ENCODE measurements around the gene PCBP3.
A peak's percentile ranks its signal among the peaks of the same experiment; 100 is the strongest.

The PCBP3 gene

DNA sequence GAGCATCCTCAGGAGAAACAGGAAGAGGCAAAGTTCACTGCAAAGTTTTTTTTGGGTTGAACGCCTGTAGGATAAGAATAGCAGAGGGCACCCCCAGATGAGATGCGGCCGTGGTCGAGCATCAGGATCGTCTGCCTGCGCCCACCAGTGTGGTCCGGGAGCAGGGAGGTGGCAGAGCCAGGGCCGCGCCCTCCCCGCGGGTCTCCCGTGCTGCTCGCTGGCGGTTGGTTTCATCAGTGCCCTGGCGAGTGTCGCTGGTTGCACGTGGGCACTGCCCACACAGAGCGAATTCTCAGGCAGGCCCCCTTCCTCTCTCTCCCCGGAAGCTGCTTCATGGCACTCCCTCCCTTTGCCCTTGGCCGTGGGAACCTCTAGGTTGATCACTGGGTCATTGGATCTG is 120.0 kb downstream of the PCBP3 start:
- DNase-seq: no peak

DNA sequence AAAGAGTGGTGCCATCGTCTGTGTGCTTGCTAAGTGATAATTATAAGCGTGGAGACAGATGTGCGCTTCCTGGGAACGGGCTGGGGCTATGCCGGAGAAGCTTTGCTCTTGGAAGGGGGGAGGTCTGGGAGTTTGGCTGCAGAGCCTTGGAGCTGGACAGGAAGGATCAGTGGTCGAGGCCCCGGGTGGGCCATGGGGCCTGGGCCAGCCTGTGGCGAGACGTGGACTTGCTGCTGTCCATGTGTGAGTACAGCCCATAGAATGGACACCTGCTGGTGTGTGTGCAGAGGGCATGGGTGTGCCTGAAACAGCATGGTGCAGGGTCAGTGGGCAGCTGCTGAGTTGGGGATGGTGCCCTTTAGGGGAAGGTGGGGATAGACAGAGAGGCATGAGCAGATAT is 121.3 kb downstream of the PCBP3 start:
- DNase-seq: no peak

DNA sequence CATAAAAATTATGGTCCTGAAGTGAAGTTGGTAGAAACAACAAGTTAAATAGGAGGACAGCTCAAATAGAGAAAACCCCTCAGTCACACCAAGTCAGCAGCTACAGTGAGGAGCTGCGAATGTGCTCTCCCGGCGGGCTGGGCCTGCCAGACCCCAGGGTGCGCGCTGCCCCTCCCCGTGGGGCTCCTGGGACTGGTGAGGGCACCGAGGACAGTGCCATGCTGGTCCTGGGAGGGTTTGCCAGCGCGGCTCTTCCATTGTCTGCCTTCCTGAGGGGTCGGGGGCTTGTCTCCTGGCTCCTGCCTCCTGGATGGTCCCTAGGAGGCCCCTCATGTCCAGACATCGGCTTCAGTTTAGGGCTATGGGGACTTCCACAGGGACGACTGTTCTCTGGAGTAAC is 121.8 kb downstream of the PCBP3 start:
- DNase-seq: no peak

DNA sequence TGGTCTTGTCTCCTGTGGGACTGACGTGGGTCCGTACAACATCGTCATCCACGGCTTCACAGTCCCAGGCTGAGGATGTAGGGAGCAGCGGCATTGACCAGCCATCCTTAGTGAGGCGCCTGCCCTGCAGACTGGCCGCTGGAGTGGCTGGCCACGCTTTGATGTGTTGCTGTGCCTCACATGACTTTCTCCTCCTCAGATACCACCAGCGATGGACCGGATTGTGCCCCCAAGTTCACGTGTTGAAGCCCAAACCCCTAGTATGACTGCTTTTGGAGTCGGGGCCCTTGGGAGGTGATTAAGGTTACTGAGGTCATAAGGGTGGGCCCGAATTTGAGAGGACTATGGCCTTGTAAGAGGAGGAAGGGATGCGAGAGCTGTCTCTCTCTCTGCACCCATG is 122.5 kb downstream of the PCBP3 start:
- DNase-seq: no peak

DNA sequence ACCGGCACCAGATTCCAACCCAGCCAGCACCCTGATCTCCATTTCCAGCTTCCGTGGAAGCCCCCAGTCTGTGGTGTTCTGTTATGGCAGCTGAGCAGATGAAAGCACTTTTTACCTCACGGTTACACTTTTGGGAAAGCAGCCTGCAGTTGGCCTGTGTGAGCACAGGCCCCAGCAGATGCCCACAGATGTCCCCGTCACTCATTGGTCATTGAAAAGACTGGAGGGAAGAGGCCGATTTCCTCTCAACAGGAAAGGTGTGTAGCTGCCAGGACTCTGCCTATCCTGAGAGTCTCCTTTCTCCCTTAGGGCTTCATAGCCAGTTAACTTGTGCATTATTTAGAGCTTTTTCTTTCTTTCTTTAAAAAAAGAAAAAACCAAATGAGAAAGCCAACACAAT is 123.0 kb downstream of the PCBP3 start:
- no peak for DNase-seq

DNA sequence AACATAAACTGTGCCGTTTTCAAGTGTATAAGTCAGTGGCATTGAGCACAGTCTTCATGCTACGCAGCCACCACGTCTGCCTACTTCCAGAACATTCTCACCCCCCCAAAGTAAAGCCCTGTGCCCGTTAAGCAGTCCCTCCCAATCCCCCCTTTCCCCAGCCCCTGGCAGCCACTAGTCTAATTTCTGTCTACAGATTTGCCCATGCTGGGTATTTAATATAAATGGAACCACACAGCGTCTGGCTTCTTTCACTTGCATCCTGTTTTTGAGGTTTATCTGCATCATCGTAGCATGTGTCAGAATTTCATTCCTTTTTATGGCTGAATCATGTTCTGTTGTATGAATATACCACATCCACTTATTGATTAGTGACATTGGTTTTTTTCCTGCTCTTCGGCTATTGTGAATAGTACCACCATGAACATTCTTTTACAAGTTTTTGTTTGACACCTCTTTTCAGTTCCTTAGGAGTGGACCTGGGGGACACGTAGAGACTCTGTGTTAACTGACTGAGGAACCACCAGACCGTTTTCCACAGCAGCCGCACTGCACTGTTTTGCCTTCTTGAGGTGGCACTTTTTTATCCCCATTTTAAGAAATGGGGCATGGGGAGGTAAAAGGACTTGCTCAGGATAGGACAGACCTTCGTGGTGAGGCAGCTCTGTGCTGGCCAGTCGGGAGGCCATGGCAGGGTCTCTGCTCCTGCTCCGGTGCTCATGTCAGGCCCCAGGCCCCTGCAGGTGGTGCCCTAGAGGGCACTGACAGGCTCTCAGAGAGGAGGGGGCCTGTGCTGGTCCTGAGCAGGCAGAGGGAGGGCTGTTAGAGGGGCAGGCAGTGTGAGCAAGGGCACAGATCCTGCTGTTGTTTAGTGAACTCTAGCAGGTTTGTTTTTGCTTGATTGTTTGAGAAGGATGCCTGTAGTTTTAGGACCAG is 123.8 kb downstream of the PCBP3 start:
- no peak for DNase-seq

DNA sequence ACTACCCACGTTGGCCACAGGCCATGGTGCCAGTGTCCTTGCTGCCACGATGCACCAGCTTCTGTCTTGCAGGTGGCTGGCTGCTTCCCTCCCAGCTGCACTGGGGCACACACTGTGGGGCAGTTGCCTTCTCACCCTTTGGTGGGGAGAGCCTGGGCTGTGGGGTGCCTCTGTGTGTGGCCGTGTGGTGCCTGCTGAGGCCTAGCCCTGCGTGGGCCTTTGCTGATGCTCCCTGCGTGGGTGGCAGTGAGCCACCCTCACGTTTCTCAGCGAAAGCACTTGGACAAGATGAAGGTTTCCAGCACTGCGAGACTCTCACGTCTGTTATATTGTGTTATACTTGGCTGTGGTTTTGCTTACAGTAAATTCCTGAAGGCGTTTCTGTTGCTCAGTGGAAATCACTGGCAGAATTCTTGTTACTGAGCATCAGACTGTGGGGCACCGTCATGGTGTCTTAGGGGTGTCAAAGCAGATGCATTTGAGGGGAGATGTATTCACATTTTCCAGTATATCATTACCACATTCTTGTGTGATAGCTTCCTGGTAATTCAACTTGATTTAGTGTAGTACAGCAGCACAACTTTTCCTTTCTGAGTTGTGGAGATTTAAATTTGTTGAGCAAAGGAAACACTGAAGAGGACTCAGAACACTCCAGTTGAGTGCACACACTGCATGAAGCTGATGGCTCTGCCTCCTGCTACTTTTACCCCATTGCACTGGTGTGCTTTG is 124.7 kb downstream of the PCBP3 start:
- DNase-seq: no peak

DNA sequence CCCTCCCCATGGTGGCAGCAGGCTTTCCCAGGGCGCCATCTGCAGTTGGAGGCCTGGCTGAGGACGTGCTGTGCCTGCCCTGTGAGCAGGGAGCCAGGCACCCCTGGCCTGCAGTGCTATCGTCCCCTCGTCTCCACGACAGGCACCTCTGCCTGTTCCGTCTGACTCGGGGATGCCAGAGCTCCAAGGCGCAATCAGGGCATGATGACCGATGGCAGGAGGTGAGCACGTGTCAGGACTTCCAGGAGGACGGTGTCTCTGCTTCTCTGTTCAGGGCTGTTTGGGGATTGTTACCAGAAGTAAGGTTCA is 125.2 kb downstream of the PCBP3 start:
- DNase-seq: no peak

DNA sequence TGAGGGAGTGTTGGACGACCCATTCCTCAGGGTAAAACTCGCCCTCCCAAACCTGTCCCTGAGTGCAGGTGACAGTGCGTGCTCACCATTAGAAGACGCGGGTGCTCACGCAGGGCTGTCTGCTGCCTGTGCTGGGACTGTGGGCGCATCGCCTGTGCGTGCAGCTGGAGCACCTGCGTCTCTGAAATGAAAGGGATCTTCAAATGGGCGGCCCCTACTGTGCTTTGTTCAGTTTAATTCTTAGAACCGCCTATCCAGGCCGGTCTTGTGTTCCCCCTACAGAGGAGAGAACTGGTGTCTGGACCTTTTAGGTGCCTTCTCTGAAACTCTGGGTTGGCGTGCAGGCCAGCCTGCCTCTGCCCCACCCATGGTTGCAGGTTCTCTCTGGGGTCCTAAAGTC is 125.8 kb downstream of the PCBP3 start:
- DNase-seq: no peak

DNA sequence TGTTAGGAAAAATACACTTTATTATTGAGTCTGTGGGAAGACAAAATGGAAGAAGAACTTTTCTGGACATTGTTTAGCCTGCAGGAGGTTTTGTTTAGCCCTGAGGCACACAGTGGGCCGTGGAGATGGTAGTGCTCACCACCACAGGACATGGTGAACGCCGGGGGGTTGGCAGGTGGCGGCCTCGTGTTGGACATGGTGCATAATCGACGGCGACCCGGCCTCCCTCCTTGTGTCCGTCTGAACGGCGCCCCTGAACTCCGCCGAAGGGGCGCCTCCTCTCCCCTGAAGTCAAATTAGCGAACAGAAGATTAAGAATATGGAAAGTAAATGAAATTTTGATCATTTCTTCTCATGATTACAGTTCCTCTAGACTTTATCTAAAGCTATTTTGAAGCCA is 126.4 kb downstream of the PCBP3 start:
- no peak for DNase-seq

DNA sequence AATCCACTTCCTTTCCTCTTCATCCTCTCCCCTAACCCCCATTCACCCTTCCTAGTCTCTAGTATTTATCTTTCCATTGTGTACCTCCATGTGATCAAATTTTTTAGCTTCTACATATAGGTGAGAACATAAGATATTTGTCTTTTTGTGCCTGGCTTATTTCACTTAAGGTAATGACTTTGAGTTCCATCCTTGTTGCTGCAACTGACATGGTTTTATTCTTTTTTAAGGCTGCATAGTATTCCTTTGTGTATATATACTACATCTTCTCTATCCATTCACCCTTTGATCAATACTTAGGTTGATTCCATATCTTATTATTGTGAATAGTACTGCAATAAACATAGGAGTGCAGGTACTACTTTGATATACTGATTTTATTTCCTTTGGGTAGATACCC is 128.7 kb downstream of the PCBP3 start:
- no peak for DNase-seq

DNA sequence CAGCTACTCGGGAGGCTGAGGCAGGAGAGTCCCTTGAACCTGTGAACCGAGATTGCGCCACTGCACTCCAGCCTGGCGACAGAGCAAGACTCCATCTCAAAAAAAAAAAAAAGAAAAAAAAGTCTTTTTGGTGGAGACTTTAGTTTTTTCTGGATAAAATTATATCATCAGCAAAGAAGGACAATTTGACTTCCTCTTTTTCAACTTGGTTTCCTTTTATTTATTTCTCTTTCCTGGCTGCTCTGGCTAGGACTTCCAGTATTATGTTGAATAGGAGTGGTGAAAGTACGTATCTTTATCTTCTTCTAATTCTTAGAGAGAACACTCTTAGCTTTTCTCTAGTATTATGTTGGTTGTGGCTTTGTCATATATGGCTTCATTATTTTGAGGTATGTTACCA is 130.8 kb downstream of the PCBP3 start:
- DNase-seq: peak in 1 of 2 experiments; percentile 12

DNA sequence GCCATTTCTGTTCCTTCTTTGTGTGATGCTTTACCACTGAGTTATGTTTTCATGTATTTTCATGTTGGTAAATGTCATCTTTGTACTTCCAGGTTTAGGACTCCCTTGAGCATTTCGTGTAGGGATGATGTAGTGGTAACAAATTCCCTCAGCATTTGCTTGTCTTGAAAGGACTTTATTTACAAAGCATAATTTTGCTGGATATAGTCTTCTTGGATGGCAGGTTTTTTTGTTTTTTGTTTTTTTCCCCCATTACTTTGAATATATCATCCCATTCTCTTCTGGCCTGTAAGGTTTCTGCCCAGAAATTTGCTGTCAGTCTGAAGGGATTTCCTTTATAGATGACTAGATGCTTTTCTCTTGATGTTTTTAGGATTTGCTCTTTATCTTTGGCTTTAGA is 133.4 kb downstream of the PCBP3 start:
- DNase-seq: no peak

DNA sequence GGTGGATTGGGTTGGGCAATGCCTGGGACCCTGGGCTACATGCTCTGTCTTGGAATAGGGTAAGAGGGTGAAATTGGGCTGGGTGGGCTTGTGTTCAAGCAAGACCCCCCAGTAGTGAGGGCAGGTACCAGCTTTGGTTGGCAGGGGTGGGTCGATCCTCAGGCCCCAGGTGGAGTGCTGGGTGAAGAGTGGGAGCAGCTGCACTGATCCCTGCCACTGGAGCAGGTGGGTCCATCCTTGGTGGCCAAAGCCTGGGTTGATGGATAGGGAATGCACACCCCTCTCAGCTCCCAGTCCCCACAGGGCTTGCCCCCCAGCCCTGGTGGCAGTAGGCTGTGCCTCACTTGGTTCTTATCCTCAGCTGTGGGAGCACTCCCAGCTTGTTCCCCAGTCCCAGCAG is 135.2 kb downstream of the PCBP3 start:
- DNase-seq: no peak

DNA sequence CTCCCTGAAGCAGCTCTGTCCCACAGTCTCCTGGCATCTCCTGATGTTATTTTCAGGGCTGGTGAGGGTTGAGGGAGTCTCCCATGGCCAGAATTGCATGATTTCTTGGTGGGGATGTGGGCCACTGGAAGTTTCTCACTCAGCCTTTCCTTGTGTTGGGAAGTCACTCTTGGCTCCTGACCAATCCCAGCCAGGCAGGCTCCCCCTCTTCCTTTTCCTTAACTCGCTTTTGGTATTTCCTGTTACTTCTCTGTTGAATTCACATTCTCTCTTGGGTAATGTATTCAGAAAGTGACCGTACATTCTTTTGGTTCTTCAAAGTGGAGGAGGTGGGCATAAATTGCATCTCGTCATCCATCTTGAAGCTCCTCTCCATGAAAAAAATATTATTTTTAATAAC is 135.7 kb downstream of the PCBP3 start:
- no peak for DNase-seq

DNA sequence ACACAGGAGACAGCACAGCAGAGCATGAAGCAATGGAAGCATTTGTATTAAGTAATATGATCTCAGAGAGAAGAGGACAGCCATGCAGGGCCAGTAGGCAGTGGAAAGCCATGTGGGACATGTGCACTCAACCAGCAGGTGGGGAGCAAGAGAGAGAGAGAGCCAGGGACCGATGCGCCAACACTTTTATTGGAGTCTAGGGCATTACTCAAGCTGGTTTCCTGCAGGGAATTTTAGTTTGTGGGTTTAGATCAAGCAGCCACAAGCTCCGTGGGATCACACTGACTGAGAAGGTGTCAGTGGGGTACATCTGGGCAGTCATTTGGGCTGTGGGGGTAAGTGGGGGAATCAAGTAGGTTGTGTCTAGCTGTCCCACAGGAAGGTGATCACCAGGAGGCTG is 137.1 kb downstream of the PCBP3 start:
- no peak for DNase-seq

DNA sequence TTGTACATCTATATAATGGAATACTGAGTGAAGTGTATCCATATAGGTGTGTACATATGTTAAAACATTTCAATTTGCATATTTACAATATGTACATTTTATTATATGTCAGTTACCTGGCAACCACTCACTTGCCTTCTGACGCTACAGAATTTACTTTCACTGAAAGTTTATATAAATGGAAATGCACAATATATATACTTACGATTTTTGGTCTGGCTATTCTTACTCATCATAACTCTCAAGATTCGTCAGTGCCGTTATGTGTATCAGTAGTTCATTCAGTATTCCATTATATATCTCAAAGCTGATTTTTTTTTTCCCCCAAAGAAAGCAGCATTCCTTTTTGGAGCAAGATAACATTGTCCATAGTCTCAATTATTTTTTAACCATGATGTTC is 138.2 kb downstream of the PCBP3 start:
- DNase-seq: no peak

DNA sequence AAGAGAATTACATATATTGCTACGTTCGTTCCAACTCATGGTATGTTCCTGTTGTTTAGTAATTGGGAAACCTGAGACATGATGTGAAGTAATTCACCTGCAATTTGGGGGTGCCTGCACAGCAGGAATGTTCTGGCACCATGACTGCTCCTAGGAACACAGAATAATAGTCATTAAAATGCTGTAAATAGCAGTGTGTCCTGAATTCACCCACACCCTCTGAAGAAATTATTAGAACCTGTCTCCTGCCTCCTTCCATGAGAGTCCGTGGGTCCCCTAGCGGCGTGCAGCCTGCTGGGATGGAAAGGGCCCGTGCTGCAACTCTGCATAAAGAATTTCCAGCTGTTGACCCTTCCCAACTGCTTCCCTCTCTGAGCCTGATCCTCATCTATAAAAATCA is 143.1 kb downstream of the PCBP3 start:
- DNase-seq: no peak

DNA sequence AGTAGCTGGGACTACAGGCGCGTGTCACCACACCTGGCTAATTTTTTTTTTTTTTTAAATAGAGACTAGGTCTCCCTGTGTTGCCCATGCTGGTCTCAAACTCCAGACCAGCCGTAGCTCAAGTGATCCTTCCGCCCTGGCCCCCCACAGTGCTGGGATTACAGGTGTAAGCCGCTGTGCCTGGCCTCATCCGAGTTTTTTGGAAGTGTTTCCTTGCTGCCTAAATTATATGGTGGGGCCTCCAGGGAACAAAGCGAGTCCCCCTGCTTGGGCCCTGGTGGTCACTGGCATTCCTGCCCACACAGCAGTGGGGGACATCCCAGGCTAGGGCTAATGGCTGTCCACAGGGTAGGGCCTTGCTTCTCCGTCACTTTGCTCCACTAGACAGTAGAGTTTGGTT is 143.8 kb downstream of the PCBP3 start:
- no peak for DNase-seq

DNA sequence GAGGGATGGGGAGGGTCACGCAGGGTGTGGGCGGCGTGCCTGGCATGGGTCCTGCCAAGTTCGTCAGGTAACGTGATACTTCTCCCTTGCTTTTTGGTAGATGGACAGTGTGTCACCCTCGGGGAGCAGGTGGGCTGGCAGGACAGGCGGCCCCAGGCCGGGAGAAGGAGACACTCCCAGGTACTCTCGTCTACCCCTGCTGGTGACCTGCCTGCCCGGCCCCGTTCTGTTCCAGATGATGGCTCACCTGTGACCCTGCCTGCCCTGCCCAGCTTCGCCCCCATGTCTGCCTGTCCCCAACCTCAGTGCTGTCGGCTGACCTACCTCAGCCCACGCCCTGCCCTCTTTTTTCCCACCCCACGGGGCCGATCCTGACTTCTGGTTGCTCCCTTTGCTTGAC is 144.7 kb downstream of the PCBP3 start:
- no peak for DNase-seq

DNA sequence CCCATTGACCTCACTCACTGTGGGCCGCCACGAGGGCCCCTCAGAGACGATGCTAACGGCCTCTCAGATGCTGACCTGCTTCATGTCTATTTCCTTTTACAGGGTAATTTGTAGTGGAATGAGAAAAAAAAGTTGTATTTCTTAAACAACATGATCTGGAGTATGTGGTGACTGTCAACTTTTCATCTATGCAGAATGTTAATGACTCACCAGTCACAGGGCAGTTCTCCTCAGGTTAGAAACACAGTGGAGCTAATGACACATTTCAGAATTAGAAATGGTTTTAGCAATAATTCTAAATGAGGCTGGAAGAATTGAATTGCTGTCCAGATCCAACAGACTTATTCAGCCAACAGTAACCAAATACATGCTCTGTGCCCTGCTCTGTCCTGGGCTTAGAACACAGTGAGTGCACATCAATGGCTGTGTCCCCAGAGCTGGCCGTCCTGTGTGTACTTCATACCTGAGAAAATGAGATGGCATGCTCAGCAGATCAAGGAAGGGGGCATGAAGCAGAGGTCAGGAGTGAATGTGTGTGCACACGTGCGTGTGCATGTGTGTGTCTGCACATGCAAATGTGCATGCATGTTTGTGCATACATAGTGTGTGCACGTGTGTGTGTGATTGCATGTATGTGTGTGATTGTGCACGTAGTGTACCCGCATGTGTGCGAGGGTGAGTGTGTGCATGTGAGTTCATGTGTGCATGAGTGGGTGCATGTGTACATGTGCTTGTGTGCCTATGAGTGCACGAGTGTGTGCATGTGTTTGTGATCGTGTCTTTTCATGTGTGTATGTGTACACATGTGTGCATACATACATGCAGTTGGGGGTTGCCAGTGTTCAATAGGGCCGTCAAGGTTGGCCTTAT is 145.3 kb downstream of the PCBP3 start:
- no peak for DNase-seq

DNA sequence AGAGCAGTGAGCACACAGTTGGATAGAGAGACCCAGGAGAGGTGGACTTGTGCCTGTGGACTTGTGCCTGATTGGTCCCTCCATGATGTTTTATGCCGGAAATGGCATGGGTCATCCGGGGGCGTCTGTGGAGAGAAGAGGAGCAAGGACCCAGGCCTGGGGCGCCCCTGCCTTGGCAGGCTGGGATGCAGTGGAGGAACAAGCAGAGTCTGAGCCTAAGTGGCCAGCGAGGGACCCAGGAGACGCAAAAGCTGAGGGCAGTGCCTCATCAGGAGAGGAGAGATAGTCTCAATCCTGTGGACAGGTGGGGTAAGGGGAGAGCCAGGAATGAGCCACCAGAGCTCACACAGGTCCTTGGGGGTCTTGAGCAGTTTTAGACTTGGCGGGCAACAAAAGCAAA is 146.9 kb downstream of the PCBP3 start:
- no peak for DNase-seq

DNA sequence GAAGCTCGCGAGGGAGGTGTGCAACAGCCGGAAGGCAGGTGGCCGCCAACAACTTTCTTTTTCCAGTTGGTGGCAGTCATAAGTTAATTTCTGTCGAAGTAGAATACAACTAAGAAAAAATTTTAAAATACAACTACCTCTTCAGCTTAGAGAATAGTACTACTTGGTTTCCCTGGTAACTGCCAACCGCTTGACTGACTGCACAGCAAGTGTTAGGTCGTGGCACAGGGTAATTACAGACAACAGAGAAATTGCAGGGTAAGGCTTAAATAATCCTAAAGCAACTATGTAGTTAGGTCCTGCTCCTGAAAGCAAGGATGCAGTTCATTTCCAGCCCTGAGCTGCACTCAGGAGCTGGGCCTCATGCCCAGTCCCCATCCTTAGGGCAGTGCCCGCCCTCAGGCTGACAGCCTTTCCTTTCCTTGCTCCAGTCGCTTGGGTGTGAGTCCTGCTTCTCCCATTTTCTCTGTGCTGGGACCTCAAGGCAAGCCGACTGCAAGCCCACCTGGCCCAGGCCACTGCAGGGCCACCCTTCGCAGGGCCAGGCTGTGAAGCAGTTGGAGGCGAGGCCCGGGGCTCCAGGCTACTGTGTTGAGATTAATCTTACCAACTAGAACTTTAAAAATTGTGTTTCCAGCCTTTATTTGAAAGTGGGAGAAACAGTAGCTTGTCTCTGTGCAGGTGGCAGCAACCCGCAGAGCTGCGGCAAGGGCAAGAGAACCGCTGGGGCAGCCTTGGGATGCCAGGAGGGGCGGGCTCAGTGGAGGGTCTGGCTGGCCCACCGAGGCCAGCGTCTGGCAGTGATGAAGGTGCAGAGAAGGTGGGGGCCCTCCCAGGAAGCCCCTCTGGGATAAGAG is 148.3 kb downstream of the PCBP3 start:
- DNase-seq: no peak

Data from Kasumi-1 (cell line).